Measurements from ENCODE around the gene TOR4A. TPM values are rescaled to one million over a fixed set of nuclear protein-coding genes. Genes with fewer than 3 reads are reported as not detected.

The TOR4A gene
- total RNA-seq, 1 donor from 2014 or later: 17.4 TPM

GRCh38 chr9:137304383-137305059 is 27.0 kb downstream of the TOR4A start:
- intact Hi-C loops (cut with micrococcal nuclease): no loop called here

GRCh38 chr9:137305060-137305797 is 27.7 kb downstream of the TOR4A start:
- intact Hi-C loops (cut with micrococcal nuclease): no loop called here

DNA sequence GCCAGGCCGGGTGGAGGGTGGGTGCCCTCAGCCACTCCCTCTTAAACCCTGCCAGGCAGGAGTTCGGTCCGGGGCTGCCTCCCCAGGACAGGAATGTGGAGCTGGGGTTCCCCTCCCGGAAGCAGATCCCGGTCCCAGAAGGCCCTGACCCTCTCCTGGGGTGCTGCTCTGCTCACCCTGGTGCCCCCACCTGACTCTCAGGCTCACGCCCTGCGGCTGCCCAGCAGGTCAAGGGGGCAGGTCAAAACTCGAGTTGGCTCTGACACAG is 28.2 kb downstream of the TOR4A start:
- intact Hi-C loops (cut with micrococcal nuclease): no loop called here

GRCh38 chr9:137306066-137306849 is 28.7 kb downstream of the TOR4A start:
- intact Hi-C loops (cut with micrococcal nuclease): no loop called here

GRCh38 chr9:137306850-137307254 is 29.3 kb downstream of the TOR4A start:
- intact Hi-C loops (cut with micrococcal nuclease): no loop called here

DNA sequence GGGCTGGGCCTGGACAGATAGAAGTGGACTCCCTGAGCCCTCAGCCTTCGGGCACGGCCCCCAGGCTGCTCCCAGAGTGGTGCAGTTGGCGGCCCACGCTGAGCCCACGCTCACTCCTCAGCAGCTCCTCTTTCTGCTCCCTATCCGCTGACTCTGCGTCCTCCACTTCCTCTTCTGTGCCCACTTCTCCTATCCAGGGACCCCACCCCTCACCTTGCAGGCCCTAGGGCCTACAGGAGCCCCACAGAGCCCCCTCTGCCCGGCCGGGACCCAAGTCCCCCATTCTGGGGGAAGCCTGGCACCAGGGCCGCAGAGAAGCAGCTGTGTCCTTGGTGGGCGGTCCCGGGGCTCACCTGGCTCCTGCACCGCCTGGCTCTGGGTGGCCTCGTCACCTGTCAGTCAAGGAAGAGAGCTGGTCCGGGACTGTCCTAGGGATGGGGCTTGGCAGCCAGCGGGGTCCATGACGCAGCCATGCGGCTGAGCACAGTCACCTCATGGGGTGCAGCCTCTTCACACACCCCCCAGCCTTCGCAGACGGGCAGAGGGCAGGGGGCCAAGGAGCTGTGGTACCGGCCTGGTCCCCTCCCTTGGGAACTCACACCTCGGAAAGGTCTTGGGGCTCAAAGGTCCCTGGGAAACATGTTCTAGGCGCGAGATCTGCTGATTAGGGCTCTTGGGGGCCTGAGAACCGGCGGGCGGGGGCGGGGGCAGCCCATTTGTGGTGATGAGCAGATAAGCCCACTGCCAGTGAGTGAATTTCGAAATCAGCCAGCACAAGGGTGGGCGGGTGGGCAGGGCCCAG is 29.9 kb downstream of the TOR4A start:
- intact Hi-C loops (cut with micrococcal nuclease): no loop called here

- intact Hi-C loops (cut with micrococcal nuclease): no loop called here
These were observed 30.6 kb downstream of the TOR4A start for GRCh38 chr9:137308057-137308619.

DNA sequence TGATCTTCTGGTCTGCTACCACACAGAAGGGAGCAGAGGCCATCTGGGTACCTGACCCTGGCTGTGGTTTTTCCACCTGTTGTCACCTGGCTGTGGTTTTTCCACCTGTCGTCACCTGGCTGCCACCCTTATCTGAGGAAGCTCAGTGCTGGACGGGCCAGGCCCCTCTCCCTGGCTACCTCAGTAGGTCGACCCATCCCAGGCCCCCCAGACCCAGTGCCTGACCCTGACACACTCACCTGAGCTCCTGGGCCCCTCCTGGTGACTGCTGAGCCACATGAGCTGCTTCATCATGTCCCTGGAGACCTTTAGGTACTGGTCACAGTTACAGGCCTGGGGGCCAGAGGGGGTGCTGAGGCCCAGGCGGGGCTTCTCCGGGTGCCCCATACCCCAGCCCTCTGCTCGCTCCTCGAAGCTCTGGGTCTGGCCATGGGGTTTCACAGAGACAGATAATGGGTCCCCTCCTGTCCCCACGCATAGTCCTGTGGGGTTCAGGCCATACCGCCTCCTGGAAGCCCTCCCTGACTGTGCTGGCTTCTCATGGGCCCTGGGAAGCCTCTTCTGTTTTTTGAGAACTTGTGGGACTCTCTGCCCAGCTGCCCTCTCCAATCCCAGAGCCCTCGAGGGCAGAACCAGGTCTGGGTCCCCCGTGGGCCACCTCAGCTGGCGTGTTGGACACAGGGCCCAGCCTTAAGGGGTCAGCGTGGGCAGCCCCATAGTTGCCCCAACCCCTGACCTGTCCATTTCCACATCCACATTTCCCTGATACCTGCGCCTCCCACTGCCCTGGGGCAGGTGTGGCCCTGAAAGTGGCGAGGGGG is 32.1 kb downstream of the TOR4A start:
- intact Hi-C loops (cut with micrococcal nuclease): no loop called here

- intact Hi-C loops (cut with micrococcal nuclease): no loop called here
These were observed 32.9 kb downstream of the TOR4A start for GRCh38 chr9:137310189-137311052.

DNA sequence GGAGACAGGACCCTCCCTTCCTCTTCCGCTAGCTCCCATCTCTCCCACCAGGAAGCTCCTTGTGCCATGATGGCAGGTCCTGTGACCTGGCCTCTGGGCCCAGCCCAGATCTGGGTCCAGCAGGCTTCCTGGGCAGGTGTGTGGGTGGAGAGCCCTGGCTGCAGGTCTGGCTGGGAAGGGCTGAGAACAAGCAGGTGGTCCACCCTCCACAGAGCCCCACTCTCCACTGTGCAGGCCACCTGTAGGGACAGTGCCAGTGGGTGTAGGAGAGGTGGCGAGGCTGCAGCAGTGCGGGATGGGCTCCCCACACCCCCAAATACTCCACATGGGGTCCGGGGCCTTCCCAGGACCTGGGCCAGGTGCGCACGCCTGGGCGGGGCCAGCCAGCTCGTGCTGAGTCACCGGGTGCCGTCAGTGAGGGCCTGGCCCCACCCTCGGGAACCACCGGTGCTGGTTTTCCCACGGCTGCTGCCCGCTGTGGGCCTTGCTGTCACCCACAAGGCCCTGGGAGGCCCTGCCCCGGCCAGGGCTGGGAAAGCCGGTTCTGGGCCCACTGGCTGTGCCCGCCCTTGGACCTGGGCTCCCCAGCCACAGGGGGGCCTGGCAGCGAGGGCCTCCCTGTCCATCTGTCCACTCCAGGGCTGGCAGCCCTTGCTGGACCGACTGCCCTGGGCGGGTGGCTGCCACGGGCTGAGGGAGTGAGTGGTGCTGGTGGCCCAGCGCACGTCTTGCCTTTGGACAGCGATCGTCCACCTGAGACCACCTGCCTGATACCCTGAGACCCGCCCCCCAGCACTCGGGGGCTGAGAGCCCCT is 33.9 kb downstream of the TOR4A start:
- intact Hi-C loops (cut with micrococcal nuclease): no loop called here

DNA sequence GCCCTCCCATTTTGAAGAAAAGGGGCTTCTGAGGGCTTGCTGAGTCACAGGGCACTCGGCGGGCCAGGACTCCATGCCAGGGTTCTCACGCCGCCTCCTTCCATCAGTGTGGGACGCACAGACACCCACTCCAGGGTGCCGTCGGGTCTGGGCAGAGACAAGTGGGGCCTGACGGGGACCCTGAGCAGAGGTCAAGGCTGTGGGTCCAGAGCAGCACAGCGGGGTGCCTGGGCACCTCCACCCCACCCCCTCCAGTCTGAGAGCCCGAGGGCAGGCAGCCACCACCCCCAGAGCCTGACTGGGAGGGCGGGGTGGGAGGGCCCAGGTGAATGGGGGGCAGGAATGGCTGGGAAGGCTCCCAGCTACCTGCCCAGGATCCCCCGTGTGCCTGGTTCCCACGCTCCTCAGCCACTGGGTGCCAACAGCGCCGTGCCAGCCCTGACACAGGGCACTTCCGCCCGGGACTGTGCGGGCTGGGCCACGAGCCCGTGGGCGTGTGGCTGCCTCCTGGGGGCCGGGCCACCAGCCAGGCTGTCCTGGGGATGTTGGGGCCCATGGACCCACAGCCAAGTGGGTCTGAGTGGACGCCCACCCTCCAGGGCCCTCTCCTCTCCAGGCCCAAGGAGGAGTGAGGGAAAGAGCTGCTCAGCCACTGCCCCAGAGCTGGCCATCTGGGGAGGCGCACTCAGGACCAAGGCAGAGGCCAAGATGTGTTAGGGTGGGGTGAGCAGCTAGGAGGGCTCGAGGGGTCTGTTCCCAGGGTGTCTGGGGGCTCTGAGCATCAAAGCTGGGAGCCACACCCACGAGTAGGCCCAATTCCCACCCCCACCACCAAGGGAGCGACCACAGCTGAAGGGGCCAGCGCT is 34.7 kb downstream of the TOR4A start:
- intact Hi-C loops (cut with micrococcal nuclease): no loop called here

DNA sequence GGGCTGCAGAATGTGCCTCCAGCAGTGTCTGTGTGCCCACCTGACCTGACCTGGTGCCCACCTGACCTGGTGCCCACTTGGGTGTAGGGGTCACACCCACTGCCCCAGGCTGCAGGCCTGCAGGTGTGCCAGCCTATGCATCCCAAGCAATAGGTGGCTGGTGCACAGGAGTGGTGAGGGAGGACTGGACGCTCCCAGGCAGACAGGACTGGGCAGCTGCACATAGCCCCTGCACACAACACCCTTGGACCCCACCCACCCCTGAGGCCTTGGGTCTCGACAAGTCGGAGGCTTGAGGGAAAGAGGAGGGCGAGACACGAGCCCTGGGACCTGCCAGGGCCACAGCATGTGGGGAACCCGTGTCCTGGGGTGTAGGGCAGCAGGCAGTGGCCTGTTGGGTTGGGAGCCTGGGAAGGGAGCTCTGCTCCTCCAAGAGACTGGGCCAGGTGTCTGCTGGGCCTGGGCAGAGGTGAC is 35.4 kb downstream of the TOR4A start:
- intact Hi-C loops (cut with micrococcal nuclease): no loop called here

DNA sequence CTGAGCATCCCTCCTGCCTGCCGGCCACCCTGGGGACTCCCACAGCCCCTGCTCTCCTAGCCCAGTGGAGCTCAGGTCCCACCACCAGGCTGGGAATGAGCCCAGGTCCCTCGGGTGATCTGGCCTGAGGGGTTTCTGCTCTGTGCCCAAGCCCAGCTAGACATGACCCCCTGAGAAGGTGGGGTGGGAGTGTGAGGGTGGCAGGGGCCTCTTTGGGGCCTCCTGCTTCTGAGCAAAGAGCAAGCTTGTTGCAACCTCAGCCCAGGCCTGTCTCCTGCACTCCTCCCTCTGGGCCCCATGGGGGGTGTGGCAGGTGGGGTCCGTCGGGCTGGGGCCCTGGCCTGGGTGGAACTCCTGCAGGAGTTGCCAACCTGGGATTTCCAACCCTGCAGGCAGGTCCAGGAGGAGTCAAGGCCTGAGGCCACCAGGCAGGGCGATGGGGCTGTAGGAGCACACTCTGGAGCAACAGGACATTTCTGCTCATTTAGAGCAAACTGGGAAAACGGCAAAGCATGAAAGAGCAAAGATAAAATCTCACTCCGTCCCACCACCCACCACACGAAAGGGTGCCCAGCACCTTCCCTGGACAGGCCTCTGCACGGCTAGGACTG is 35.9 kb downstream of the TOR4A start:
- intact Hi-C loops (cut with micrococcal nuclease): no loop called here

GRCh38 chr9:137313956-137314560 is 36.5 kb downstream of the TOR4A start:
- intact Hi-C loops (cut with micrococcal nuclease): no loop called here

DNA sequence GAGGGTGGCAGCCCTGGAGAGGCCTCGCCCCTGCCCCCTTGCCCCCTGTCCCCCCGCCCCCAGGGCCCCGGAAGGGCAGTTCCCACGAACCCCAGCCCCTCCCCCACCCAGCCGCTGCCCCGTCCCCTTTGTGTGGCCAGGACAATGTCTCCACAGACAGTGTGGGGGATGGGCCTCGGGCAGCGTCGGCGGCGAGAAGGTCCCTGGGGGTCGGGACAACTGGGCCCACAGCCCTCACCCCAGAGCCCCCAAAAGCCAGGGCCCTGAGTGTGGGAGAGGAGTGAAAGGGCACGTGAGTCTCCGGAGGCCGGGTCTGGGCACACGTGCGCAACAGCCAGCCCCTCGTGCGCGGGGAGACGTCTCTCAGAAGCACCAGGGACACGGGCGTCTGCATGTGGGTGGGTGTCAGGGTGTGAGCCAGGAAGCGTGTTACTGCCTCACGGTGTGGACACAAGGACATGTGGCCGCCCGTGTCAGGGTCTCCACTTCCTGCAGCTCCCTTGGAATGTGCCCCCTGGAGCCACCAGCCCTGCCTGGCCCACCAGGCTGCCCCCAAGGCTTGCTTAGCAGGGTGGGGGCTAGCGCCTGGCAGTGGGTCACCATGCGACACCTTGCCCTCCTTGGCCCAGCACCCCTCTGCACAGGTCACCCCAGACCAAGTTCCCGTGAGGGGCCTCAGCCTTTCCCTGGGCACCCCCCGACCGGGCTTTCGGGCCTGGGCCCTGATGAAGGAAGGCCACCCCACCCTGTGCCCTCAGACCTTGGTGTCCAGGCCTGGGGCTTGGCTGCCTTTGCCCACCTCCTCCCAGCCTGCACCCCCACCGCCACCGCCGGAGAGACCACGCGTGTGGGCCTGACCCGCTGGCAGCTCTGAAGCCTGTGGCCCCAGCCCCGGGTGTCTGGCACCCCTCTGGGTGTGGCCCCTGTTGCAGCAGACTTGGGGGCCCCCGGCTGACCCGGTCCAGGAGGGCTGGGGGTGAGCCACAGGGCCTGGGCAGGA is 37.3 kb downstream of the TOR4A start:
- intact Hi-C loops (cut with micrococcal nuclease): no loop called here
